HG03571 (cell line): ENCODE measurements around the gene RFX8.
"Not testable (repeated sequence)": the region's sequence is repeated elsewhere in the genome, so short reads cannot be mapped to it uniquely, and the experiment has no call there.

Source experiments
- ATAC-seq: cut with Tn5 transposase; IDR thresholded peaks from one replicate; pipeline ENCODE4 v1.9.1; 2021; ENCODE audit not compliant: unreplicated experiment

The RFX8 gene

GRCh38 chr2:101486994-101487393 is 12.1 kb upstream of the RFX8 start:
- no peak for ATAC-seq

- no peak for ATAC-seq
Measured at GRCh38 chr2:101486258-101486701, 11.4 kb upstream of the RFX8 start.

- ATAC-seq: no peak
Measured at GRCh38 chr2:101485856-101486255, 10.9 kb upstream of the RFX8 start.

- ATAC-seq: no peak
Measured at GRCh38 chr2:101480764-101481163, 5.9 kb upstream of the RFX8 start.

- ATAC-seq: no peak
Measured at GRCh38 chr2:101479810-101480209, 4.9 kb upstream of the RFX8 start.

- ATAC-seq: no peak
Measured at GRCh38 chr2:101479328-101479727, 4.4 kb upstream of the RFX8 start.

- no peak for ATAC-seq
Measured at GRCh38 chr2:101478181-101479001, 3.5 kb upstream of the RFX8 start.

- no peak for ATAC-seq
Measured at GRCh38 chr2:101477556-101477955, 2.6 kb upstream of the RFX8 start.

GRCh38 chr2:101476605-101477208 is 1.8 kb upstream of the RFX8 start:
- no peak for ATAC-seq

- no peak for ATAC-seq
Measured at GRCh38 chr2:101473911-101474701, 806 bp downstream of the RFX8 start.

- no peak for ATAC-seq
Measured at GRCh38 chr2:101473591-101473910, 1.4 kb downstream of the RFX8 start.

GRCh38 chr2:101469863-101470262 is 5.0 kb downstream of the RFX8 start:
- ATAC-seq: no peak

GRCh38 chr2:101467306-101467705 is 7.6 kb downstream of the RFX8 start:
- no peak for ATAC-seq

- ATAC-seq: no peak
Measured at GRCh38 chr2:101466426-101466825, 8.5 kb downstream of the RFX8 start.

- ATAC-seq: no peak
Measured at GRCh38 chr2:101464841-101465240, 10.1 kb downstream of the RFX8 start.

GRCh38 chr2:101463911-101464641 is 10.8 kb downstream of the RFX8 start:
- ATAC-seq: no peak

GRCh38 chr2:101463421-101463820 is 11.5 kb downstream of the RFX8 start:
- ATAC-seq: no peak

GRCh38 chr2:101461381-101461780 is 13.5 kb downstream of the RFX8 start:
- ATAC-seq: no peak

GRCh38 chr2:101454408-101454807 is 20.5 kb downstream of the RFX8 start:
- ATAC-seq: not testable (repeated sequence)

- no peak for ATAC-seq
Measured at GRCh38 chr2:101450965-101451364, 23.9 kb downstream of the RFX8 start.

- ATAC-seq: no peak
Measured at GRCh38 chr2:101446869-101447268, 28.0 kb downstream of the RFX8 start.
